GM12892 (cell line): ENCODE results near the gene WDR90.

Experiments
- POLR2A ChIP-seq: IDR thresholded peaks from 2 replicates; pipeline ENCODE4 v1.6.1; 2011; ENCODE audit warnings: low read depth, low read length, control low read depth
- POLR2AphosphoS5 ChIP-seq: IDR thresholded peaks from 2 replicates; pipeline ENCODE4 v1.6.1; 2011; ENCODE audit warnings: low read depth, low read length, control low read depth
- TAF1 ChIP-seq: IDR thresholded peaks from 2 replicates; pipeline ENCODE4 v1.6.1; 2011; ENCODE audit warnings: low read depth, mild to moderate bottlenecking, control low read depth, low read length, borderline replicate concordance

- no peak; the same call in 1 of the 2 replicates for TF ChIP-seq POLR2AphosphoS5
- no peak for TF ChIP-seq POLR2A
- no peak for TF ChIP-seq TAF1
Measured at GRCh38 chr16:680967-681745, 32.0 kb downstream of the WDR90 start.
